ENCODE measurements around the gene SLC35F3. TPM values are rescaled to one million over a fixed set of nuclear protein-coding genes. Genes with fewer than 3 reads are reported as not detected.

The SLC35F3 gene
- total and polyA plus RNA-seq, 9 of the 15 experiments (the other 6 are each of a cell fraction or from before 2014, with no cell fraction given) = 0.04 to 0.07 (median 0.04) TPM; not detected in 6

DNA sequence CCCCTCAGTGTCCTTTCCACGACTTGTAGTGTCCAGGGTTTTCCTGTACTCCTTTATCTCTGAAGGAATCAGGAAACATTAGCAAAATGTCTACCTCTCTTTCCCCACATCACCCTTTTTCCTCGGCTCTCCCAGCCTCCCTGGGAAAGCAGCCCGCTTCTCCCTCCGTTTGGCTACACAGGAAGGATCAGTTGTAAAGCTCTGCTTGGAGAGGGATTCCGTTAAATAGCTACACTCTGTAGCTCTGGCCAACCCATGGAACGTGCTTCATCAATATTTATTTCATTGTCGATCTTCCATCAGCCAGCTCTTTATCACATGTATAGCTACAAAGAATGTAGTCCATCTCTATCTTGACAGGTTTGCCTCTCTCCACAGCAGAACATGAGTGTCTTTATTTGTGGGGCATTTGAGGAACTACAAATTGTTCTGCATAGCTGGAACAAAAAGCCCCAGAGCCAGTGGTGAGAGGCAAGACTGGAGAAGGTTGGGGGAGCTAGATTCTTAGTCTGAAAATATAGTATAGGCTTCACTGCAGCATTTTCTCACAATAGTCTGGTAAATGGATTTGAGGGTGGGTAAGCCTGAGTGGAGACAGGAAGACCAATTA, 191.8 kb downstream of the SLC35F3 start (continued):
- TF ChIP-seq RNF2 (IDR thresholded peaks at IDR 0.05) = no peak
- TF ChIP-seq CCNT2 (IDR thresholded peaks at IDR 0.05; ENCODE audit: borderline replicate concordance, extremely low read depth, insufficient read length, low read depth, low read length) = no peak
- TF ChIP-seq SUPT5H (IDR thresholded peaks at IDR 0.05) = no peak
- no peak for TF ChIP-seq ZBTB1 (CRISPR knock-in tag; IDR thresholded peaks at IDR 0.05; ENCODE audit: borderline replicate concordance, low read depth)
- TF ChIP-seq, protein P1, sequence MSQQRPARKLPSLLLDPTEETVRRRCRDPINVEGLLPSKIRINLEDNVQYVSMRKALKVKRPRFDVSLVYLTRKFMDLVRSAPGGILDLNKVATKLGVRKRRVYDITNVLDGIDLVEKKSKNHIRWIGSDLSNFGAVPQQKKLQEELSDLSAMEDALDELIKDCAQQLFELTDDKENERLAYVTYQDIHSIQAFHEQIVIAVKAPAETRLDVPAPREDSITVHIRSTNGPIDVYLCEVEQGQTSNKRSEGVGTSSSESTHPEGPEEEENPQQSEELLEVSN (IDR thresholded peaks at IDR 0.05; ENCODE audit: borderline replicate concordance in 1 of 2, extremely low read depth in 1 of 2, insufficient read depth in 1 of 2, insufficient read length in 1 of 2, low read depth in 1 of 2, low read length in 1 of 2, poor library complexity in 1 of 2, severe bottlenecking in 1 of 2) = no peak

DNA sequence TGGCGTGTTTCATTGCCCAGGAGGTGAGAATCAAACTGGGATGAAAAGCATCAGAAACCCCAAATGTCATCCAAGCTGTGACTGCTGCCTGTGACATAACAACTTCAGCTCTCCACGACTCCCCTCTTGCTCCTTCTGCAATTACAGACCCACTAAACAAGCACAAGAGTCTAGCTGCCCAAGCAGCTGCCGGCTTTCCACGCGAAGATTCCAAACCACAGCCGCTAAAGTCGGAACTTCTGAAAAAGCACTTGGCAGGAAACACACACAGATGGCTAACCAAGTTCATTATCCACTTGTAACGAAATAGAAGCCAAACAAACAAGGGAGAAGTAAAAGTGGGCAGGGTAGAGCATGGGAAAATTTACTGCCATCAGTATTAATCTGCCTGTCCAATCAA, 198.1 kb downstream of the SLC35F3 start:
- Histone ChIP-seq H2AFZ (ENCODE audit: low read depth, low read length) (no peak overlapping the region), H3K4me2 (ENCODE audit: insufficient read depth, low read length) (no peak overlapping the region), H3K9me3 (replicated peaks; ENCODE audit: control insufficient read depth, insufficient read depth, low read depth, low read length) (no peaks in the 10 kb centered on the region), H3K9ac (ENCODE audit: insufficient read depth in 1 of 2, low read depth in 2 of 2, low read length in 2 of 2) (no peak overlapping the region), H3K27ac (ENCODE audit: extremely low read depth, low read depth, low read length) (no peak overlapping the region), H3K9me1 (ENCODE audit: control insufficient read depth, insufficient read depth, low read length) (no peaks in the 10 kb centered on the region), H3K79me2 (ENCODE audit: control insufficient read depth, insufficient read depth, low read length) (no peaks in the 10 kb centered on the region), H4K20me1 (replicated peaks; ENCODE audit: control insufficient read depth, insufficient read depth, low read length) (no peaks in the 10 kb centered on the region), H3K36me3 (ENCODE audit: control insufficient read depth, insufficient read depth, low read length) (no peaks in the 10 kb centered on the region), H3K27me3 (ENCODE audit: control insufficient read depth in 2 of 2, insufficient read depth in 2 of 2, low read length in 2 of 2) (peaks cover 0 to 18% of the 10 kb centered on the region in 2 experiments; a peak in 3 of 5 replicates), H3K4me1 (replicated peaks in 1 of 2; ENCODE audit: control insufficient read depth in 2 of 2, insufficient read depth in 2 of 2, low read length in 2 of 2) (no peaks in the 10 kb centered on the region), H3K4me3 (no peak overlapping the region)
- FAIRE-seq = no peak
- no peak for ATAC-seq
- ChIA-PET POLR2A (interaction anchor here (0.6 kb wide), 1 partner anchor 9 kb away, joined by 3 read pairs; no protein-coding TSS in a partner anchor), CTCF (ENCODE audit: low intra/inter-chr PET ratio) (no interaction called here)
- 1% methylated on average over 8 of the region's 8 CpGs for WGBS (ENCODE audit: insufficient coverage, low coverage, missing lambda C conversion rate)
- DNase-seq (ENCODE audit: extremely low read depth in 1 of 4, low spot score in 3 of 4) = no peak
- in situ Hi-C loops (cut with MboI) (no loop called here), intact Hi-C loops (cut with micrococcal nuclease) (no loop called here)
- no TSS peak for BruUV-seq (replicated peaks)
- TF ChIP-seq ILK (tag; IDR thresholded peaks at IDR 0.05; ENCODE audit: borderline replicate concordance, low read depth) = no peak
- no peak for TF ChIP-seq ZNF324 (CRISPR knock-in tag; IDR thresholded peaks at IDR 0.05)
- no peak for TF ChIP-seq PYGO2 (tag; IDR thresholded peaks at IDR 0.05)
- no peak for TF ChIP-seq NCOA4 (IDR thresholded peaks at IDR 0.05; ENCODE audit: partially characterized antibody)
- TF ChIP-seq MCM2 (IDR thresholded peaks at IDR 0.05; ENCODE audit: low read depth) = no peak
- TF ChIP-seq, protein P2, sequence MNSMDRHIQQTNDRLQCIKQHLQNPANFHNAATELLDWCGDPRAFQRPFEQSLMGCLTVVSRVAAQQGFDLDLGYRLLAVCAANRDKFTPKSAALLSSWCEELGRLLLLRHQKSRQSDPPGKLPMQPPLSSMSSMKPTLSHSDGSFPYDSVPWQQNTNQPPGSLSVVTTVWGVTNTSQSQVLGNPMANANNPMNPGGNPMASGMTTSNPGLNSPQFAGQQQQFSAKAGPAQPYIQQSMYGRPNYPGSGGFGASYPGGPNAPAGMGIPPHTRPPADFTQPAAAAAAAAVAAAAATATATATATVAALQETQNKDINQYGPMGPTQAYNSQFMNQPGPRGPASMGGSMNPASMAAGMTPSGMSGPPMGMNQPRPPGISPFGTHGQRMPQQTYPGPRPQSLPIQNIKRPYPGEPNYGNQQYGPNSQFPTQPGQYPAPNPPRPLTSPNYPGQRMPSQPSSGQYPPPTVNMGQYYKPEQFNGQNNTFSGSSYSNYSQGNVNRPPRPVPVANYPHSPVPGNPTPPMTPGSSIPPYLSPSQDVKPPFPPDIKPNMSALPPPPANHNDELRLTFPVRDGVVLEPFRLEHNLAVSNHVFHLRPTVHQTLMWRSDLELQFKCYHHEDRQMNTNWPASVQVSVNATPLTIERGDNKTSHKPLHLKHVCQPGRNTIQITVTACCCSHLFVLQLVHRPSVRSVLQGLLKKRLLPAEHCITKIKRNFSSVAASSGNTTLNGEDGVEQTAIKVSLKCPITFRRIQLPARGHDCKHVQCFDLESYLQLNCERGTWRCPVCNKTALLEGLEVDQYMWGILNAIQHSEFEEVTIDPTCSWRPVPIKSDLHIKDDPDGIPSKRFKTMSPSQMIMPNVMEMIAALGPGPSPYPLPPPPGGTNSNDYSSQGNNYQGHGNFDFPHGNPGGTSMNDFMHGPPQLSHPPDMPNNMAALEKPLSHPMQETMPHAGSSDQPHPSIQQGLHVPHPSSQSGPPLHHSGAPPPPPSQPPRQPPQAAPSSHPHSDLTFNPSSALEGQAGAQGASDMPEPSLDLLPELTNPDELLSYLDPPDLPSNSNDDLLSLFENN (IDR thresholded peaks at IDR 0.05; ENCODE audit: low read depth in 2 of 2, low read length in 2 of 2) = no peak
- no peak for TF ChIP-seq ZZZ3 (IDR thresholded peaks at IDR 0.05)
- no peak for TF ChIP-seq ZNF766 (CRISPR knock-in tag; conservative IDR thresholded peaks at IDR 0.05)
- no peak for TF ChIP-seq ZNF584 (CRISPR knock-in tag; IDR thresholded peaks at IDR 0.05; ENCODE audit: low read depth)
- no peak for TF ChIP-seq MYC (IDR thresholded peaks at IDR 0.05; ENCODE audit: low read depth, low read length)
- no peak for TF ChIP-seq MYC (CRISPR knock-in tag; IDR thresholded peaks at IDR 0.05; ENCODE audit: borderline replicate concordance, low read depth)
- no peak for TF ChIP-seq CBFB (CRISPR knock-in tag; IDR thresholded peaks at IDR 0.05)

Measured in K562 (cell line).